H9 (cell line): Measurements from ENCODE around the gene ERBIN. TPM values are rescaled to one million over a fixed set of nuclear protein-coding genes. Genes with fewer than 3 reads are reported as not detected.

Experiments used
- DNase-seq: peaks from one replicate; pipeline ENCODE4 v3.0.0-alpha.2; 2017
- H2AFZ ChIP-seq: one replicate; pipeline ENCODE4 v1.6.1; 2013; ENCODE audit warnings: mild to moderate bottlenecking, low read length, control low read depth, moderate library complexity
- H2AK5ac ChIP-seq: 2 replicates; pipeline ENCODE4 v1.6.1; 2013; ENCODE audit warnings: low read length, control low read depth, mixed read lengths; ENCODE audit not compliant: insufficient read length
- H2BK120ac ChIP-seq: one replicate; pipeline ENCODE4 v1.6.1; 2013; ENCODE audit warnings: low read depth, mild to moderate bottlenecking, low read length, control low read depth, inconsistent platforms; ENCODE audit not compliant: poor library complexity, severe bottlenecking
- H2BK12ac ChIP-seq: 2 replicates; pipeline ENCODE4 v1.6.1; 2013; ENCODE audit warnings: low read length, control low read depth, mixed read lengths, low read depth; ENCODE audit not compliant: insufficient read length
- H2BK15ac ChIP-seq: 2 replicates; pipeline ENCODE4 v1.6.1; 2013; ENCODE audit warnings: low read depth, low read length, control low read depth
- H2BK20ac ChIP-seq: one replicate; pipeline ENCODE4 v1.6.1; 2013; ENCODE audit warnings: low read depth, mild to moderate bottlenecking, low read length, control low read depth, inconsistent platforms; ENCODE audit not compliant: poor library complexity, severe bottlenecking
- H2BK5ac ChIP-seq: 2 replicates; pipeline ENCODE4 v1.6.1; 2013; ENCODE audit warnings: low read length, control low read depth, mixed read lengths; ENCODE audit not compliant: insufficient read length
- H3K14ac ChIP-seq: 2 replicates; pipeline ENCODE4 v1.6.1; 2013; ENCODE audit warnings: low read length, control low read depth; ENCODE audit not compliant: insufficient read depth
- H3K18ac ChIP-seq: 2 replicates; pipeline ENCODE4 v1.6.1; 2013; ENCODE audit warnings: low read depth, mild to moderate bottlenecking, mixed read lengths, low read length, control low read depth; ENCODE audit not compliant: insufficient read length
- H3K23ac ChIP-seq: 2 replicates; pipeline ENCODE4 v1.6.1; 2013; ENCODE audit warnings: low read length, control low read depth, mixed read lengths, low read depth; ENCODE audit not compliant: insufficient read length
- H3K23me2 ChIP-seq: 2 replicates; pipeline ENCODE4 v1.6.1; 2013; ENCODE audit warnings: low read depth, mild to moderate bottlenecking, mixed read lengths, low read length, control low read depth; ENCODE audit not compliant: insufficient read length, poor library complexity, severe bottlenecking
- H3K27ac ChIP-seq: 2 replicates; pipeline ENCODE4 v1.5.1; 2013; ENCODE audit warnings: low read length, control low read depth, mixed read lengths, low read depth; ENCODE audit not compliant: insufficient read length
- H3K27me3 ChIP-seq: 2 replicates; pipeline ENCODE4 v1.6.1; 2013; ENCODE audit warnings: low read length, control low read depth, inconsistent platforms; ENCODE audit not compliant: insufficient read depth
- H3K4ac ChIP-seq: 2 replicates; pipeline ENCODE4 v1.6.1; 2013; ENCODE audit warnings: low read depth, mild to moderate bottlenecking, control low read depth, inconsistent platforms, low read length, moderate library complexity
- H3K4me1 ChIP-seq: 2 replicates; pipeline ENCODE4 v1.6.1; 2013; ENCODE audit warnings: low read length, control low read depth, inconsistent platforms; ENCODE audit not compliant: insufficient read depth
- H3K4me2 ChIP-seq: 2 replicates; pipeline ENCODE4 v1.6.1; 2013; ENCODE audit warnings: low read length, control low read depth, mixed read lengths; ENCODE audit not compliant: insufficient read length, insufficient read depth
- H3K56ac ChIP-seq: 2 replicates; pipeline ENCODE4 v1.6.1; 2013; ENCODE audit warnings: low read depth, mild to moderate bottlenecking, mixed read lengths, low read length, control low read depth; ENCODE audit not compliant: insufficient read length
- H3K79me1 ChIP-seq: 2 replicates; pipeline ENCODE4 v1.6.1; 2013; ENCODE audit warnings: low read depth, mild to moderate bottlenecking, moderate library complexity, low read length, control low read depth, inconsistent platforms; ENCODE audit not compliant: insufficient read depth, poor library complexity, severe bottlenecking
- H3K79me2 ChIP-seq: 2 replicates; pipeline ENCODE4 v1.6.1; 2013; ENCODE audit warnings: low read length, control low read depth, inconsistent platforms; ENCODE audit not compliant: insufficient read depth
- H3K9ac ChIP-seq: 2 replicates; pipeline ENCODE4 v1.6.1; 2013; ENCODE audit warnings: low read length, control low read depth, mixed read lengths; ENCODE audit not compliant: insufficient read length; ENCODE audit errors: extremely low read depth
- H3K9me3 ChIP-seq: one replicate; pipeline ENCODE4 v1.6.1; 2013; ENCODE audit warnings: low read depth, low read length, inconsistent platforms; ENCODE audit not compliant: control insufficient read depth
- H3T11ph ChIP-seq: one replicate; pipeline ENCODE4 v1.6.1; 2013; ENCODE audit warnings: mild to moderate bottlenecking, low read length, control low read depth, inconsistent platforms
- H4K20me1 ChIP-seq: one replicate; pipeline ENCODE4 v1.6.1; 2013; ENCODE audit not compliant: control insufficient read depth, insufficient read length, insufficient read depth
- H4K5ac ChIP-seq: 2 replicates; pipeline ENCODE4 v1.6.1; 2013; ENCODE audit warnings: low read depth, mild to moderate bottlenecking, mixed read lengths, low read length, control low read depth; ENCODE audit not compliant: insufficient read length
- H4K8ac ChIP-seq: replicated peaks from 2 replicates; pipeline ENCODE4 v1.6.1; 2013; ENCODE audit warnings: low read length, control low read depth, mixed read lengths, low read depth; ENCODE audit not compliant: insufficient read length
- H4K91ac ChIP-seq: 2 replicates; pipeline ENCODE4 v1.6.1; 2013; ENCODE audit warnings: low read depth, mild to moderate bottlenecking, moderate library complexity, mixed read lengths, low read length, control low read depth; ENCODE audit not compliant: insufficient read length
- H3K27ac Mint-ChIP-seq, 3 experiments: 2 replicates in 2 of 3; 3 replicates in 1 of 3; pipeline ENCODE4 v1.8.0; 2020 to 2021; ENCODE audit warnings: mixed read lengths in 3 of 3, mild to moderate bottlenecking in 1 of 3, moderate library complexity in 1 of 3
- H3K27me3 Mint-ChIP-seq: 2 replicates; pipeline ENCODE4 v1.8.0; 2021; ENCODE audit warnings: low read depth, mild to moderate bottlenecking, moderate library complexity, mixed read lengths
- H3K36me3 Mint-ChIP-seq, 3 experiments: 2 replicates in 2 of 3; 3 replicates in 1 of 3; pipeline ENCODE4 v1.8.0; 2020 to 2021; ENCODE audit warnings: low read depth in 3 of 3, mixed read lengths in 3 of 3; ENCODE audit not compliant: insufficient read depth in 1 of 3
- H3K4me1 Mint-ChIP-seq, 2 experiments: 2 replicates each; pipeline ENCODE4 v1.8.0; 2020; ENCODE audit warnings: mixed read lengths in 2 of 2
- H3K4me3 Mint-ChIP-seq, 2 experiments: 2 replicates in 1 of 2; 3 replicates in 1 of 2; pipeline ENCODE4 v1.8.0; 2020 to 2021; ENCODE audit warnings: mild to moderate bottlenecking in 2 of 2, mixed read lengths in 2 of 2, moderate library complexity in 1 of 2
- H3K9me3 Mint-ChIP-seq, 2 experiments: 2 replicates in 1 of 2; 3 replicates in 1 of 2; pipeline ENCODE4 v1.8.0; 2020; ENCODE audit warnings: mild to moderate bottlenecking in 2 of 2, mixed read lengths in 2 of 2, moderate library complexity in 1 of 2
- WGBS: extraction: QIAGEN DNeasy Blood & Tissue Kit; methylation state at CpG from one replicate; pipeline ENCODE4 v1.1.7; 2013; ENCODE audit warnings: missing lambda C conversion rate, low lambda C conversion rate, mixed read lengths; ENCODE audit not compliant: insufficient read length; ENCODE audit errors: extremely low coverage; 5-methylcytosine and 5-hydroxymethylcytosine counted together
- total RNA-seq: library from RNA; stranded (reverse); gene quantifications from 2 replicates; pipeline ENCODE4 v1.2.1, GENCODE V29; 2021
- TF ChIP-seq, protein P1 (sequence below): fragments of 200-600 bp; sonication (generic); conservative IDR thresholded peaks from 3 replicates; pipeline ENCODE4 v1.8.0; 2021; ENCODE audit warnings: antibody characterized with exemption, mild to moderate bottlenecking

The ERBIN gene
- total RNA-seq, 1 experiment from 2014 or later: 42.9 TPM

GRCh38 chr5:65910711-65911110 is 15.7 kb upstream of the ERBIN start:
- no peak overlapping the region for H3K27ac Mint-ChIP-seq
- Histone ChIP-seq H3K4me1 (peaks cover 2% of the 10 kb centered on the region; the same call in 1 of the 2 replicates), H3K9me3 (no peaks in the 10 kb centered on the region), H3K79me2 (no peaks in the 10 kb centered on the region), H3K79me1 (no peaks in the 10 kb centered on the region), H3K23me2 (no peaks in the 10 kb centered on the region), H2BK15ac (no peak overlapping the region), H2AK5ac (no peak overlapping the region), H3K18ac (no peak overlapping the region), H4K5ac (no peak overlapping the region), H2BK20ac (no peak overlapping the region), H3K27me3 (no peaks in the 10 kb centered on the region), H2BK12ac (no peak overlapping the region), H3T11ph (no peak overlapping the region), H4K8ac (no peak overlapping the region), H3K23ac (no peak overlapping the region), H3K56ac (no peak overlapping the region), H2BK120ac (no peak overlapping the region), H3K4me2 (no peak overlapping the region), H4K20me1 (no peaks in the 10 kb centered on the region), H3K4ac (no peak overlapping the region), H4K91ac (no peak overlapping the region), H2AFZ (no peak overlapping the region), H3K27ac (no peak overlapping the region), H3K14ac (no peak overlapping the region), H3K9ac (no peak overlapping the region), H2BK5ac (no peak overlapping the region)
- no peak for DNase-seq
- H3K27me3 Mint-ChIP-seq: no peaks in the 10 kb centered on the region
- H3K4me1 Mint-ChIP-seq: peaks cover 0 to 3% of the 10 kb centered on the region in 2 experiments; a peak in 1 of 4 replicates
- no peaks in the 10 kb centered on the region for H3K36me3 Mint-ChIP-seq
- H3K9me3 Mint-ChIP-seq: no peaks in the 10 kb centered on the region
- TF ChIP-seq, protein P1, sequence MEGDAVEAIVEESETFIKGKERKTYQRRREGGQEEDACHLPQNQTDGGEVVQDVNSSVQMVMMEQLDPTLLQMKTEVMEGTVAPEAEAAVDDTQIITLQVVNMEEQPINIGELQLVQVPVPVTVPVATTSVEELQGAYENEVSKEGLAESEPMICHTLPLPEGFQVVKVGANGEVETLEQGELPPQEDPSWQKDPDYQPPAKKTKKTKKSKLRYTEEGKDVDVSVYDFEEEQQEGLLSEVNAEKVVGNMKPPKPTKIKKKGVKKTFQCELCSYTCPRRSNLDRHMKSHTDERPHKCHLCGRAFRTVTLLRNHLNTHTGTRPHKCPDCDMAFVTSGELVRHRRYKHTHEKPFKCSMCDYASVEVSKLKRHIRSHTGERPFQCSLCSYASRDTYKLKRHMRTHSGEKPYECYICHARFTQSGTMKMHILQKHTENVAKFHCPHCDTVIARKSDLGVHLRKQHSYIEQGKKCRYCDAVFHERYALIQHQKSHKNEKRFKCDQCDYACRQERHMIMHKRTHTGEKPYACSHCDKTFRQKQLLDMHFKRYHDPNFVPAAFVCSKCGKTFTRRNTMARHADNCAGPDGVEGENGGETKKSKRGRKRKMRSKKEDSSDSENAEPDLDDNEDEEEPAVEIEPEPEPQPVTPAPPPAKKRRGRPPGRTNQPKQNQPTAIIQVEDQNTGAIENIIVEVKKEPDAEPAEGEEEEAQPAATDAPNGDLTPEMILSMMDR: no peak
- WGBS: no CpG with 5 or more reads among the region's 3 CpGs
- H3K4me3 Mint-ChIP-seq: no peak overlapping the region
